Lower lobe of right lung (tissue), 2 donors: Measurements from ENCODE around the gene DCLRE1B. TPM values are rescaled to one million over a fixed set of nuclear protein-coding genes. Genes with fewer than 3 reads are reported as not detected.

ENCODE experiments used
- ATAC-seq, 2 donors: fragments of 200-7000 bp; cut with Tn5 transposase; one replicate each; pipeline ENCODE4 v1.9.1; 2020 to 2022; ENCODE audit warnings: mild to moderate bottlenecking in 2 of 2, moderate library complexity in 2 of 2
- DNase-seq: peaks from one replicate; pipeline ENCODE4 v3.0.0-alpha.2; 2020
- H3K27ac ChIP-seq: fragments of 200-600 bp; one replicate; pipeline ENCODE4 v1.8.0; 2022
- H3K27me3 ChIP-seq: fragments of 200-600 bp; one replicate; pipeline ENCODE4 v1.8.0; 2022; ENCODE audit warnings: low read depth
- H3K36me3 ChIP-seq: fragments of 200-600 bp; one replicate; pipeline ENCODE4 v1.8.0; 2022; ENCODE audit warnings: mild to moderate bottlenecking
- H3K4me1 ChIP-seq: fragments of 200-600 bp; one replicate; pipeline ENCODE4 v1.8.0; 2022
- H3K4me3 ChIP-seq: fragments of 200-600 bp; one replicate; pipeline ENCODE4 v1.8.0; 2022; ENCODE audit warnings: mild to moderate bottlenecking
- H3K9me3 ChIP-seq: fragments of 200-600 bp; one replicate; pipeline ENCODE4 v1.8.0; 2022
- CTCF ChIP-seq: fragments of 200-600 bp; IDR thresholded peaks from one replicate; pipeline ENCODE4 v1.8.0; 2022; ENCODE audit warnings: antibody characterized with exemption, mild to moderate bottlenecking
- intact Hi-C: fragments of 100-400 bp; cut with DNase I; formaldehyde crosslinking; loops from one replicate; pipeline ENCODE4 v1.11.0; 2022
- total RNA-seq: library from RNA; stranded (reverse); fragmentation: NEBNext Ultra II Directional; extraction: Animal tissue kit (Norgen Biotek cat#: 25700); gene quantifications from one replicate; pipeline ENCODE4 v1.2.1, GENCODE V29; 2021
- donor health status: DM: no; HTN: yes; CAD: no; lungs with severe emphysema.

Gene DCLRE1B
- total RNA-seq, 1 donor from 2014 or later = 8.3 TPM

GRCh38 chr1:113951719-113952118 lies 46.6 kb downstream of the DCLRE1B start:
- Histone ChIP-seq H3K4me3 (no peak overlapping the region), H3K27me3 (no peaks in the 10 kb centered on the region), H3K27ac (no peak overlapping the region), H3K36me3 (peaks cover 34% of the 10 kb centered on the region), H3K9me3 (no peaks in the 10 kb centered on the region), H3K4me1 (peaks cover 40% of the 10 kb centered on the region)
- TF ChIP-seq CTCF = no peak
- ATAC-seq (no peak), DNase-seq (no peak)
- intact Hi-C loops = no loop called here

GRCh38 chr1:113957984-113958383 lies 52.9 kb downstream of the DCLRE1B start:
- DNase-seq (no peak), ATAC-seq (no peak)
- Histone ChIP-seq H3K9me3 (no peaks in the 10 kb centered on the region), H3K4me1 (no peaks in the 10 kb centered on the region), H3K36me3 (peaks cover 89% of the 10 kb centered on the region), H3K27ac (no peak overlapping the region), H3K27me3 (no peaks in the 10 kb centered on the region), H3K4me3 (no peak overlapping the region)
- intact Hi-C loops = no loop called here
- TF ChIP-seq CTCF = no peak

GRCh38 chr1:113958691-113959090 lies 53.6 kb downstream of the DCLRE1B start:
- no peak overlapping the region for H3K4me3 ChIP-seq
- no peaks in the 10 kb centered on the region for H3K4me1 ChIP-seq
- intact Hi-C loops = no loop called here
- H3K27ac ChIP-seq = no peak overlapping the region
- peaks cover 92% of the 10 kb centered on the region for H3K36me3 ChIP-seq
- ATAC-seq = no peak
- H3K9me3 ChIP-seq = no peaks in the 10 kb centered on the region
- no peaks in the 10 kb centered on the region for H3K27me3 ChIP-seq
- DNase-seq = no peak
- TF ChIP-seq CTCF = no peak

GRCh38 chr1:113963281-113963906 lies 58.3 kb downstream of the DCLRE1B start:
- Histone ChIP-seq H3K27me3 (no peaks in the 10 kb centered on the region), H3K9me3 (no peaks in the 10 kb centered on the region), H3K27ac (no peak overlapping the region), H3K4me1 (no peaks in the 10 kb centered on the region), H3K4me3 (no peak overlapping the region), H3K36me3 (peaks cover 92% of the 10 kb centered on the region)
- no peak for DNase-seq
- TF ChIP-seq CTCF = no peak
- ATAC-seq = no peak
- intact Hi-C loops = no loop called here

Other genes with a start within 250 kb of the DCLRE1B start
- 18.3 TPM for gene PHTF1, start 145.8 kb upstream of the DCLRE1B start, total RNA-seq
- gene RSBN1, start 92.8 kb upstream of the DCLRE1B start, total RNA-seq = 21.0 TPM
- 14.1 TPM for gene PTPN22, start 33.6 kb upstream of the DCLRE1B start, total RNA-seq
- 1.3 TPM for gene BCL2L15, start 17.7 kb upstream of the DCLRE1B start, total RNA-seq
- gene AP4B1, start 527 bp upstream of the DCLRE1B start, total RNA-seq = 16.3 TPM
- gene HIPK1, start 24.0 kb downstream of the DCLRE1B start, total RNA-seq = 95.0 TPM
- 38.9 TPM for gene OLFML3, start 74.1 kb downstream of the DCLRE1B start, total RNA-seq
- not detected for gene SYT6, start 248.5 kb downstream of the DCLRE1B start, total RNA-seq